MCF 10A (cell line): ENCODE data around the gene PLA1A. TPM values are rescaled to one million over a fixed set of nuclear protein-coding genes. Genes with fewer than 3 reads are reported as not detected.

Source experiments
- BruUV-seq: library from RNA; stranded (reverse); fragments of 400-500 nt; replicated peaks from 2 replicates; lab custom pipeline; 2021; lab: Mats Ljungman, UMichigan
- CTCF ChIA-PET: fragments of 300-600 bp; sonication (Branson Sonifier 250); formaldehyde crosslinking; extraction: SDS; loops from one replicate; lab custom pipeline; 2021; ENCODE audit warnings: antibody characterized with exemption, inconsistent platforms; lab: Yijun Ruan, JAX
- POLR2A ChIA-PET: fragments of 300-600, 350-650 bp; sonication (Branson Sonifier 250); formaldehyde crosslinking; extraction: SDS; loops from one replicate; lab custom pipeline; 2020; ENCODE audit warnings: antibody characterized with exemption, inconsistent platforms; lab: Yijun Ruan, JAX
- DNase-seq: peaks from one replicate; pipeline ENCODE4 v3.0.0-alpha.2; 2018; ENCODE audit not compliant: unreplicated experiment
- H3K27ac Mint-ChIP-seq: one replicate; pipeline ENCODE4 v1.8.0; 2022; ENCODE audit warnings: mild to moderate bottlenecking, low read depth, mixed read lengths; ENCODE audit not compliant: unreplicated experiment
- H3K27me3 Mint-ChIP-seq: one replicate; pipeline ENCODE4 v1.8.0; 2022; ENCODE audit warnings: mixed read lengths; ENCODE audit not compliant: insufficient read depth, unreplicated experiment
- H3K36me3 Mint-ChIP-seq: one replicate; pipeline ENCODE4 v1.8.0; 2022; ENCODE audit warnings: mild to moderate bottlenecking, moderate library complexity, mixed read lengths; ENCODE audit not compliant: insufficient read depth, unreplicated experiment
- H3K4me1 Mint-ChIP-seq: one replicate; pipeline ENCODE4 v1.8.0; 2022; ENCODE audit warnings: mixed read lengths; ENCODE audit not compliant: insufficient read depth, unreplicated experiment
- H3K4me3 Mint-ChIP-seq: one replicate; pipeline ENCODE4 v1.8.0; 2022; ENCODE audit warnings: mild to moderate bottlenecking, moderate library complexity, mixed read lengths; ENCODE audit not compliant: unreplicated experiment
- H3K9me3 Mint-ChIP-seq: one replicate; pipeline ENCODE4 v1.8.0; 2022; ENCODE audit warnings: mixed read lengths; ENCODE audit not compliant: unreplicated experiment
- CTCF ChIP-seq: fragments of 200-600 bp; IDR thresholded peaks from one replicate; pipeline ENCODE4 v1.8.0; 2022; ENCODE audit warnings: antibody characterized with exemption, mild to moderate bottlenecking; ENCODE audit not compliant: unreplicated experiment
- intact Hi-C: fragments of 100-400 bp; cut with micrococcal nuclease; formaldehyde crosslinking; loops from 2 replicates; pipeline ENCODE4 v1.14.1; 2022
- total RNA-seq: library from RNA; stranded (reverse); gene quantifications from 2 replicates; pipeline ENCODE4 v1.2.3, GENCODE V29; 2022

The PLA1A gene
- total RNA-seq, 1 experiment from 2014 or later, result not detected

DNA sequence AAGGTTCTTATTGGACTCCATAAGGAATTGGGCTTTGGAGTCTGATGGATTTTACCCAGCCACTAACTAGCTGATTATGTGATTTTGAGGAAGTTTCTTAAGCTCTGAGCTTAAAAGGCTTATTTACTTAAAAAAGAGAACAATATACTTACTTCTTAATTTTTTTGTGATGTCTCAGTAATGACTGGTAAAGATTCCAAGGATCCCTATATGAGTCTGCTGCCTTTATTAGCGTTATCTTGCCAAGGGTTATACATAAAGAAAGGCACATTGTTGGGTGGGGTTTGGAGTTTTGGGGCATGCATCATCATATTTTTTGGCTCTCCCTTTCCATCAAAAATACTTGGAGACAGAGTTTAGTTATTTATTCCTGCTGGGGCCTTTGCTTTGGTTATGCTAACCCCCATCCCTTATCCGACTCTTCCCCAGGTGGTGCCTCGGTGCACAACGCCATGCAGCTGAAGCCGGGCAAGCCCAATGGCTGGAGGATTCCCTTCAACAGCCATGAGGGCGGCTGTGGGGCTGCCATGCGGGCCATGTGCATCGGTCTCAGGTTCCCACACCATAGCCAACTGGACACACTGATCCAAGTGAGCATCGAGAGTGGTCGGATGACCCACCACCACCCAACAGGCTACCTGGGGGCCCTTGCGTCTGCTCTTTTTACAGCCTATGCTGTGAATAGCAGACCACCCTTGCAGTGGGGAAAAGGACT lies 11.7 kb upstream of the PLA1A start:
- intact Hi-C loops, result no loop called here
- Mint-ChIP-seq H3K4me3 (no peak overlapping the region), H3K4me1 (peaks cover 5% of the 10 kb centered on the region), H3K36me3 (no peaks in the 10 kb centered on the region), H3K27me3 (peaks cover 12% of the 10 kb centered on the region), H3K9me3 (peaks cover 8% of the 10 kb centered on the region), H3K27ac (no peak overlapping the region)
- TF ChIP-seq CTCF, result no peak
- DNase-seq, result no peak
- CTCF ChIA-PET, result interaction anchor here (0.6 to 0.8 kb wide), 2 partner anchors 31 to 62 kb away, joined by 3 read pairs; no protein-coding TSS in a partner anchor
- no TSS peak for BruUV-seq
- POLR2A ChIA-PET, result no interaction called here

- ChIA-PET CTCF (interaction anchor here (0.8 to 0.9 kb wide), 2 partner anchors 31 to 53 kb away, joined by 3 to 4 read pairs; no protein-coding TSS in a partner anchor), POLR2A (no interaction called here)
- Mint-ChIP-seq H3K4me1 (peaks cover 5% of the 10 kb centered on the region), H3K9me3 (peaks cover 8% of the 10 kb centered on the region), H3K4me3 (no peak overlapping the region), H3K36me3 (no peaks in the 10 kb centered on the region), H3K27me3 (peaks cover 12% of the 10 kb centered on the region), H3K27ac (no peak overlapping the region)
- no TSS peak for BruUV-seq
- intact Hi-C loops, result no loop called here
- TF ChIP-seq CTCF, result no peak
- no peak for DNase-seq
Measured at GRCh38 chr3:119586733-119587172, 10.9 kb upstream of the PLA1A start.

DNA sequence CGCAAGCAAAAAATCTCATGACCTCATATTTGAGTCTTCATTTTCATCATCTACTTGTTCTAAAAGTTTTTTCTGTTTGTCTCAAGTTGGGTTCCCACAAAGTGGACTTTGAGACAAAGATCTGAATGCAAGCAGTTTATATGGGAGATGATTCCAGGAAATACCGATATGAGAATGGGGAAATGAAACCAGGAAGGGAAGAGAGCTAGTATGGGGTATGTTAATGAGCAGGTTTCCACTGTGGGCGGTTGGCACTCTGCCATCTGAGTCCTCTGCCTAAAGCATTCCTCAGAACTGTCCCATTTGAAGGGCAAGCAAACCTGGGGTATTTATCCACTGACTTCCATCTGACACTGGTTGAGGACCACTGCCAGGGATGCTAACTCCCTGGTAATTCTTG lies 9.6 kb upstream of the PLA1A start:
- Mint-ChIP-seq H3K27ac (no peak overlapping the region), H3K9me3 (peaks cover 8% of the 10 kb centered on the region), H3K4me1 (no peaks in the 10 kb centered on the region), H3K36me3 (no peaks in the 10 kb centered on the region), H3K27me3 (peaks cover 12% of the 10 kb centered on the region), H3K4me3 (no peak overlapping the region)
- CTCF ChIA-PET, result interaction anchor here (0.5 to 1.3 kb wide), 3 partner anchors 12 to 704 kb away, joined by 3 to 4 read pairs (median 3); no protein-coding TSS in a partner anchor
- peak; percentile 20 for DNase-seq
- intact Hi-C loops, result no loop called here
- BruUV-seq, result no TSS peak
- no peak for TF ChIP-seq CTCF
- POLR2A ChIA-PET, result no interaction called here

GRCh38 chr3:119589102-119589773 lies 8.4 kb upstream of the PLA1A start:
- CTCF ChIA-PET, result interaction anchor here (1.3 kb wide), 1 partner anchor 11 kb away, joined by 3 read pairs; no protein-coding TSS in a partner anchor
- intact Hi-C loops, result no loop called here
- no TSS peak for BruUV-seq
- Mint-ChIP-seq H3K27ac (no peak overlapping the region), H3K4me3 (no peak overlapping the region), H3K36me3 (no peaks in the 10 kb centered on the region), H3K27me3 (peaks cover 12% of the 10 kb centered on the region), H3K4me1 (no peaks in the 10 kb centered on the region), H3K9me3 (peaks cover 8% of the 10 kb centered on the region)
- TF ChIP-seq CTCF, result no peak
- POLR2A ChIA-PET, result no interaction called here
- no peak for DNase-seq
